ENCODE data around the gene ALCAM.

ALCAM gene

DNA sequence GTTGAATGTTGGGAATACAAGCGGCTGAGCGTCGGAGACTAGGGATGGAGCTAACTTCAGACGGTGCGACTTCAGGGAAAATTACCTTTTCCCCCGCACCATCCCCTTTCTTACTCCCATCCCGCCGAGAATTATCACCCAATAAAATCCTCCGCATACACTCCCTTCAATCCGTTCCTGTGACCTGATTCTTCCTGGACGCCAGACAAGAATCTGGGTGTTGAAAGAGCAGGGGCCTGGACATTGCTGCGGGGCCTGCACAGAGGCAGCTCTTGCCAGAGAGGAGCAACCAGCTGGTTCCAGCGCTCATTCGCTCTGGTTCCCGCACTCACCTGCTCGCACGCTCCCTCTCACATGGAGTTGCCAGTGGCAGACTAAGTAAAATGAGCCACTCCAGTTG lies 241.9 kb downstream of the ALCAM start:
- TF ChIP-seq, protein P1, sequence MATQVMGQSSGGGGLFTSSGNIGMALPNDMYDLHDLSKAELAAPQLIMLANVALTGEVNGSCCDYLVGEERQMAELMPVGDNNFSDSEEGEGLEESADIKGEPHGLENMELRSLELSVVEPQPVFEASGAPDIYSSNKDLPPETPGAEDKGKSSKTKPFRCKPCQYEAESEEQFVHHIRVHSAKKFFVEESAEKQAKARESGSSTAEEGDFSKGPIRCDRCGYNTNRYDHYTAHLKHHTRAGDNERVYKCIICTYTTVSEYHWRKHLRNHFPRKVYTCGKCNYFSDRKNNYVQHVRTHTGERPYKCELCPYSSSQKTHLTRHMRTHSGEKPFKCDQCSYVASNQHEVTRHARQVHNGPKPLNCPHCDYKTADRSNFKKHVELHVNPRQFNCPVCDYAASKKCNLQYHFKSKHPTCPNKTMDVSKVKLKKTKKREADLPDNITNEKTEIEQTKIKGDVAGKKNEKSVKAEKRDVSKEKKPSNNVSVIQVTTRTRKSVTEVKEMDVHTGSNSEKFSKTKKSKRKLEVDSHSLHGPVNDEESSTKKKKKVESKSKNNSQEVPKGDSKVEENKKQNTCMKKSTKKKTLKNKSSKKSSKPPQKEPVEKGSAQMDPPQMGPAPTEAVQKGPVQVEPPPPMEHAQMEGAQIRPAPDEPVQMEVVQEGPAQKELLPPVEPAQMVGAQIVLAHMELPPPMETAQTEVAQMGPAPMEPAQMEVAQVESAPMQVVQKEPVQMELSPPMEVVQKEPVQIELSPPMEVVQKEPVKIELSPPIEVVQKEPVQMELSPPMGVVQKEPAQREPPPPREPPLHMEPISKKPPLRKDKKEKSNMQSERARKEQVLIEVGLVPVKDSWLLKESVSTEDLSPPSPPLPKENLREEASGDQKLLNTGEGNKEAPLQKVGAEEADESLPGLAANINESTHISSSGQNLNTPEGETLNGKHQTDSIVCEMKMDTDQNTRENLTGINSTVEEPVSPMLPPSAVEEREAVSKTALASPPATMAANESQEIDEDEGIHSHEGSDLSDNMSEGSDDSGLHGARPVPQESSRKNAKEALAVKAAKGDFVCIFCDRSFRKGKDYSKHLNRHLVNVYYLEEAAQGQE (IDR thresholded peaks at IDR 0.05; ENCODE audit: low read depth) = no peak
- TF ChIP-seq TEAD4 (IDR thresholded peaks at IDR 0.05) (no peak), CREB1 (IDR thresholded peaks at IDR 0.05; ENCODE audit: low read depth) (no peak)

- TF ChIP-seq USF1 (IDR thresholded peaks at IDR 0.05) (no peak), TAF1 (IDR thresholded peaks at IDR 0.05; ENCODE audit: low read depth) (no peak), YY1 (IDR thresholded peaks at IDR 0.05; ENCODE audit: low read depth) (no peak), RAD21 (IDR thresholded peaks at IDR 0.05; ENCODE audit: low read depth) (no peak), FOXM1 (IDR thresholded peaks at IDR 0.05; ENCODE audit: borderline replicate concordance, low read depth) (no peak), TEAD4 (IDR thresholded peaks at IDR 0.05) (no peak), ZBTB7A (IDR thresholded peaks at IDR 0.05; ENCODE audit: low read depth) (no peak), TCF12 (IDR thresholded peaks at IDR 0.05; ENCODE audit: low read depth) (no peak), CEBPB (IDR thresholded peaks at IDR 0.05) (no peak), MAX (IDR thresholded peaks at IDR 0.05) (no peak)
Observed at GRCh38 chr3:105610473-105610872, 243.8 kb downstream of the ALCAM start.

DNA sequence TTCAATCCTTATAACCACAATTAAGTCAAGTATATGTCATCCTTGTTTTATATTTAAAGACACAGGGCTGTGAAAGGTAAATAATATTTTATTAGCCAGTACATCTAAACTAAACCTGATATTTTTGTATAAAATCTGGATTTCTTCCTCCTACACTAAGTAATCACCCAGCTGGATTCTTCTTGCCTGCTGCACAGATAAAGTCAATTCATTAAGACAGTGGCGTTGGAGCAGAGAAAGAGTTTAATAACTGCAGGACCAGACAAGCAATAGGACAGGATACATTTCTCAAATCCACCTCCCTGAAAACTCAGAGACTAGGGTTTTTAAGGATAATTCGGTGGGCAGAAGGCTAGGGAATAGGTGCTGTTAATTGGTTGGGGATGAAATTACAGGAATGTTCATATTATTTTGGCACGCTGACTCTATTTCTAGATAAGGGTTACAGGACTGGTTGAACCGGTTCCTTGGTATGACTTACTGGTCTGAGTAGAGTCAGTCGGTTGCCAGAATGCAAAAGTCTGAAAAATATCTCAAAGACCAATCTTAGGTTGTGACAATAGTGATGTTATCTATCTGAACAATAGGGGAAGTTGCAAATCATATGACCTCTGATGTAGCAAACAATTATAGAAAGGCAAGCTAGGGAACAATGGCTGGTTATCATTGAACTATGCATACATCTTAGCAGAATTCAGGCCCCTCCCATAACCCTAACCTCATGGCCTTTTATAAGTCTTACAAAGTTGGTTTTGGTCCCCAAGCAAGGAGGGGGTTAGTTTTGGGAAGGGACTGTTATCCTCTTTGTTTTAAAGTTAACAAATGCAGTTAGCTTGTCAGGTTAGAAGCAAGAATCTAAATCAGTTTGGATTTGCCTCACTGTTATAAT lies 244.8 kb downstream of the ALCAM start:
- no peak for TF ChIP-seq YY1 (IDR thresholded peaks at IDR 0.05; ENCODE audit: low read depth)
- TF ChIP-seq FOXM1 (IDR thresholded peaks at IDR 0.05; ENCODE audit: borderline replicate concordance, low read depth) = no peak
- TF ChIP-seq ZBTB7A (IDR thresholded peaks at IDR 0.05; ENCODE audit: low read depth) = no peak
- TF ChIP-seq MAX (IDR thresholded peaks at IDR 0.05) = 0 out of 2 replicates have a peak, but pooled peaks have one; percentile 31
- peak; percentile 48; the same call in 1 of the 2 replicates for TF ChIP-seq EP300 (IDR thresholded peaks at IDR 0.05; ENCODE audit: borderline replicate concordance)
- TF ChIP-seq, protein P1 (IDR thresholded peaks at IDR 0.05; ENCODE audit: low read depth) = no peak
- TF ChIP-seq NFIC (IDR thresholded peaks at IDR 0.05) = peak; percentile 86
- TF ChIP-seq CEBPB (IDR thresholded peaks at IDR 0.05) = 0 out of 2 replicates have a peak, but pooled peaks have one; percentile 16
- no peak for TF ChIP-seq EGR1 (IDR thresholded peaks at IDR 0.05)
- TF ChIP-seq TAF1 (IDR thresholded peaks at IDR 0.05; ENCODE audit: low read depth) = no peak
- no peak for TF ChIP-seq RAD21 (IDR thresholded peaks at IDR 0.05; ENCODE audit: low read depth)
- TF ChIP-seq CREB1 (IDR thresholded peaks at IDR 0.05; ENCODE audit: low read depth) = no peak
- no peak; the same call in 1 of the 2 replicates for TF ChIP-seq USF1 (IDR thresholded peaks at IDR 0.05)
- TF ChIP-seq TEAD4 (IDR thresholded peaks at IDR 0.05) = peak; percentile 83
- TF ChIP-seq TCF12 (IDR thresholded peaks at IDR 0.05; ENCODE audit: low read depth) = peak; percentile 62

GRCh38 chr3:105613120-105613519 lies 246.4 kb downstream of the ALCAM start:
- TF ChIP-seq TEAD4 (IDR thresholded peaks at IDR 0.05) (no peak), NFIC (IDR thresholded peaks at IDR 0.05) (no peak), TCF12 (IDR thresholded peaks at IDR 0.05; ENCODE audit: low read depth) (no peak), FOXM1 (IDR thresholded peaks at IDR 0.05; ENCODE audit: borderline replicate concordance, low read depth) (no peak), CEBPB (IDR thresholded peaks at IDR 0.05) (no peak), MAX (IDR thresholded peaks at IDR 0.05) (no peak), TAF1 (IDR thresholded peaks at IDR 0.05; ENCODE audit: low read depth) (no peak), EP300 (IDR thresholded peaks at IDR 0.05; ENCODE audit: borderline replicate concordance) (no peak), EGR1 (IDR thresholded peaks at IDR 0.05) (no peak)

DNA sequence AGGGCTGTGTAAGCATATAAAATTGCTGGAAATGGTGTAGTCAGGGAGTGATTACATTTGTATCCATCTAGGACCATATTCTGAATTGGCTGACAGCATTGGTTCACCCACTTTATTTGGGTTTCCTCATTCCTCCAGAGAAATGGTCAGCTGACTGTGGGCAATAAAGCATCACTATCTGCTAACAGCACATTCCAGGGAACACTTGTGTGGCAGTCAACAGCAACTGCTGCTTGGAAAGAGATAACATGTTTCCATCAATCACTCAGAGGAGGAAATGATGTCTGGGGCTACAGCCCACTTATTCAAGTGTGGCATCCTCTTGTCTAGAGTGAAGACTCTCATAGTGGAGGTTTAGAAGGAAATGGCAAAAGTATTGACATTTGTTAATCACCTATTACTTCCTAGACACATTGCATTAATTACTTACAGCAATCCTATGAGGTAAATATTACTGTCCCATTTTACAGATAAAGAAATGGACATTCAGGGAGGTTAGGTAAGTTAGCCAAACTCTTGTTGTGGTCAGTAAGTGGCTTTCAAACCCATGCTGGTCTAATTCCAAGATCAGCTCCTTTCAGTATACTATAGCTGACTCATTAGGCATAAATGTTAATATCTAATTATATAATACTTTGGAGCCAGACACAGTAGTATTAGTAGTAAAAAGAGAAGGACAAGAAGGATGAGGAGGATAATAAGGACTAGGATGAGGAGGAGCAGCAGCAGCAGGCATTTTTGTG lies 247.8 kb downstream of the ALCAM start:
- TF ChIP-seq EGR1 (IDR thresholded peaks at IDR 0.05) = no peak
- no peak for TF ChIP-seq CEBPB (IDR thresholded peaks at IDR 0.05)
- TF ChIP-seq ZBTB7A (IDR thresholded peaks at IDR 0.05; ENCODE audit: low read depth) = no peak
- TF ChIP-seq USF1 (IDR thresholded peaks at IDR 0.05) = no peak
- TF ChIP-seq, protein P1 (IDR thresholded peaks at IDR 0.05; ENCODE audit: low read depth) = no peak
- no peak for TF ChIP-seq EP300 (IDR thresholded peaks at IDR 0.05; ENCODE audit: borderline replicate concordance)
- no peak for TF ChIP-seq FOXM1 (IDR thresholded peaks at IDR 0.05; ENCODE audit: borderline replicate concordance, low read depth)
- no peak for TF ChIP-seq TAF1 (IDR thresholded peaks at IDR 0.05; ENCODE audit: low read depth)
- no peak for TF ChIP-seq CREB1 (IDR thresholded peaks at IDR 0.05; ENCODE audit: low read depth)
- no peak for TF ChIP-seq NFIC (IDR thresholded peaks at IDR 0.05)
- no peak for TF ChIP-seq TEAD4 (IDR thresholded peaks at IDR 0.05)
- no peak for TF ChIP-seq YY1 (IDR thresholded peaks at IDR 0.05; ENCODE audit: low read depth)
- no peak for TF ChIP-seq MAX (IDR thresholded peaks at IDR 0.05)
- no peak for TF ChIP-seq TCF12 (IDR thresholded peaks at IDR 0.05; ENCODE audit: low read depth)
- TF ChIP-seq RAD21 (IDR thresholded peaks at IDR 0.05; ENCODE audit: low read depth) = no peak

Measured in Ishikawa (cell line).